HT1080 (cell line): ENCODE results near the gene GHRL. TPM values are rescaled to one million over a fixed set of nuclear protein-coding genes. Genes with fewer than 3 reads are reported as not detected.

Experiments
- DNase-seq: peaks from one replicate; pipeline ENCODE4 v3.0.0-alpha.2; 2015; ENCODE audit warnings: low read depth
- polyA plus RNA-seq, 2 experiments: library from polyadenylated mRNA; depleted of rRNA; stranded (reverse); fragments of >200 nt; gene quantifications; 2 replicates each; pipeline ENCODE4 v1.2.3, GENCODE V29; 2015
- total RNA-seq: library from RNA; depleted of rRNA; stranded (reverse); fragments of >200 nt; shearing (Covaris generic); gene quantifications from 2 replicates; pipeline ENCODE4 v1.2.3, GENCODE V29; 2014; rRNA removed

The GHRL gene
- total RNA-seq = 0.13 TPM in 1 of 2 replicates, not detected in the other
- polyA plus RNA-seq (2015; cell fraction: cytosol; rRNA removed) = not detected in 2 replicates
- 0.24 and 0.78 TPM in 2 replicates for polyA plus RNA-seq (2015; cell fraction: nucleus; rRNA removed)

DNA sequence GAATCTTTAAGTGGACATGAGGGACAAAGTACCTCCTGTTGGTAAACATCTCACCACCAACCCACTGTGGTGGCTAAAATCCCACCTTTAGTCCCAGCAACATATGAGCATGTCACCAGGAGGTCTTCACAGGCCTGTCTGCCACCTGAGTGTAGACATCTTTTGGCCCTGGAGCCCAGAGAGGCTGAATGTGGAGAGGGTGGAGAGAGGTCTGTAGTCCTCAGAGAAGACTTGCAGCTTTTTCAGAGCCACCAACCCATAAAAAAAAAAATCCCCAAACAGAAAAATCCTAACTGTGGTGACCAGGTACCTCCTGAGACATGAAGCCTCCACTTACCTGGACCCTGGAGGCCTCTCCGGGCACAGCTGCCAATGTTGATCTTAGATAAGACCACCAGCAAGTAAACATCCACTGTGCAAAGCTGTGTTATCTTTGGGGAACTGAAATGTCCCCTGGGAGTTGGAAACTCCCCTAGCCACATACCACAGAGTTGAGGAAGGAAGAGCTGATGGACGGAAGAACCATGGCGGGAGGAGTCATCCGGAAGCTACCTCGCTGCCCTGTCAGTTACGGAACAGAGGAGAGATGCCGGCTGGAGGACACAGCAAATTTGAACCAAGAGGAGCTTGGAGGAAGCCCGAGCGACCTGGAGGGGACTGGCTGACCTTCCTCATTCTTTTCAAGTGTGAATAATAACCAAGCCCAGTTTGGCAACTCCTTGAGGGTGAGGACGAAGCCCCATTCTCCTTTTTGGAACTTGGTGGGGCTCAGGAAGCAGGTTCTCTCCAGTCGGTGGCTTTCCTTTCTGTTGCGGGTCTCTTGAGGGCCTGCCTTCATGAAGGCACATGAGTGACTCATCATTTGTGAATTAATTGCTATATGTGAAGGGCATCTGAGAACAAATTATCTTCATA lies at the start of gene GHRL:
Gene GHRL (minus strand): TSS at position 443 of the 915 bp plus-strand sequence. CDS start 2,767 bp downstream, outside the sequence.
- DNase-seq = no peak

DNA sequence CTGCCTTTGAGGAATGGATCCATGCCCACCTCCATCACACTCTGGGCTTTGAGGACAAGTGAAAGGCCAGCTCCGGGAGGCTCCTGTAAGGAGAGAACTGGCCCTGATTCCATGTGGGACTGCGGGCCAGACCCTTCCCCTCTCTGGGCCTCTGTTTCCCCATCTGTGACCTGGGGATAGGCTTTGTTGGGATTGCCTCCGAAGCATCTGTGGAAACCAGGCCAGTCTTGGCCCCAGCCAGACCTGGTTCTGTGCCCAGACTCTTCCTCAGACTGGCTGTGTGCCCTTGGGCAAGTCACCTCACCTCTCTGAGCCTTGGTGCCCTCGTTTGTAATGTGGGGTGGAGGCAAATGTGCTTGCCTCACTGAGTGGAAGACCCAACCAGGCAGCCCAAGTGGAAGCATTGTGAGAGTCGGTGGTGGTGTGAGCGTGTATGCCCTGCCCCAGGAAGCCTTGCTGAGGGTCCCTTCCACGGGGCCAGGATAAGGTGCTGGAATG lies 49.2 kb upstream of the GHRL start:
- no peak for DNase-seq

GRCh38 chr3:10340476-10340875 lies 47.7 kb upstream of the GHRL start:
- no peak for DNase-seq

DNA sequence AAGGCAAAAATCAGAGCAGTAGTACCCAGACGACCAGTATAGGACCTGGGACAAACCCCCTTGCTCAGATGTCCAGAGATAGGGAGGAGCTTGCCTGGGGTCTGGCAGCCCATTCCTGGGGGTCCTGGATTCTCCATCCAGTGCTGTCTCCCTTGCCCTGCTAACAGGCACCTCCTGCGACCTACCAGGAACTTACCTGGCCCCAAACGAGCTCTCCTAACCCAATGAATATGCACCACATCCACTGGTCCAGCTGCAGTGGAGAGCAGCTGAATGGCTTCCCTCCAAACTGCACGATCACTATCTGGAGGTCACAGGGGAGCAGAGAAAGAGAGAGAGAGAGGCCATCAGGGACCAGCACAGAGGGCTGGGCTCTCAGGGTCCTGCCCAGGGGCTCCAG lies 47.3 kb upstream of the GHRL start:
- no peak for DNase-seq

DNA sequence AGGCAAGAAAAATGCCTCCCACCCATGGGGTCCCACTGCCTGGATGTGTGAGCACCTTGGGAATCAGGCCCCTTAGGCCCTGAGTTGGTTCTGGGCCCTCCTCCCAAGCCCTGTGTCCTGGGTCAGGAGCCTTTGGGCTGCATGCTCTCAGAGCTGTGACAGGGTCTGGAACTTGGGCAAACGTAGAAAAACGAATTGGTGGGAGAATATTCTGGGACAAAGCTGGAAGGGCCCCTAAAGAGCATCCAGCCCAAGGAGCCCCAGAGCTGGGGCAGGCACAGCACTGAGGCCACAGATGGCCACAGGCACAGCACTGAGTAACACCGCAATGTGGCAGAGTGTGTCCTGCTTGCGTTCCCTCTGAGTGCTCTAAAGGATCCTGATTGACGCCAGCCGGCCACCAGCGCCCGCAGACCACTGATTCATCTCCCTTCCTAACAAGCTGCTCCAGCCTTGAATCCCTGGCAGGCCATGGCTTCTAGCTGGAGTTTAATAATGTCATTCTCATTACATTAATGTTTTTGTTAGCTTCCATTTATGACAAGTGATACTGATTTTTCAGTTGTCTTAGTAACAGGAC lies 46.7 kb upstream of the GHRL start:
- no peak for DNase-seq

DNA sequence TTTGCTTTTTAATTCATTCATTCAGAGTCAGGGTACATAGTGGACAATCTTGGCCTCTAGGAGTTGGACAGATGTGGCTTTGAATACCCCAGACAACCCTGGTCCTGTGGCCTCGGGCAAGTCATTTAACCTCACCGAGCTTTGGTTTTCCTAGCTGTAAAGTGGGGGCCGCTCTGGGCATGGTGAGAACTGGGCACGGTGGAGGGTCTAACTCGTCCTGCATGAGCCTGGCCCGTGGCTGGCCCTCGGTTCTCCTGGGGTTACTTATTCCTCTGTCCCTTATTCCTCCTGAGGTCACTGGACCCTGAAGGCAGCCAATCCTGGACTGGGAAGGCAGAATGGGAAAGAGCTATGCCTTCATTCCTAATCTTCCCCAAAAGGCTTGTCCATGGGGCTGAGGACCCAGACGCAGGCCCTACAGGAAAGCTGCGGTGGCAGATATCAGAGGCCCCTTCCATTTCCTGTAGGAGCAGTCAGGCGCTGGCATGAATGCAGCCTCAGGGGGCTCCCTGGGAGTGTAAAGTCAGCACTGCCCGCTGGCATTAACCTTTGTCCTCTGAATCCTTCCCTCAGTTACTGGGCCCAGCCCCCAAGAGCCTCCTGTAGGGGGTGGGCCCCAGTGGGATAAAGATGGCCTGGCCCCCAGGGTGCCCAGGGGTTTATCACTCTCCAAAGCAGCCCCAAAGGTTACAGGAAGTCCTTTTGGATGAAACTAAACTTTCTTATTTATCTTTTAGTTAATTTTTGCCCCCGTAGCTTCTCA lies 46.0 kb upstream of the GHRL start:
- DNase-seq = no peak

- DNase-seq = no peak
Measured at GRCh38 chr3:10338164-10338470, 45.4 kb upstream of the GHRL start.

DNA sequence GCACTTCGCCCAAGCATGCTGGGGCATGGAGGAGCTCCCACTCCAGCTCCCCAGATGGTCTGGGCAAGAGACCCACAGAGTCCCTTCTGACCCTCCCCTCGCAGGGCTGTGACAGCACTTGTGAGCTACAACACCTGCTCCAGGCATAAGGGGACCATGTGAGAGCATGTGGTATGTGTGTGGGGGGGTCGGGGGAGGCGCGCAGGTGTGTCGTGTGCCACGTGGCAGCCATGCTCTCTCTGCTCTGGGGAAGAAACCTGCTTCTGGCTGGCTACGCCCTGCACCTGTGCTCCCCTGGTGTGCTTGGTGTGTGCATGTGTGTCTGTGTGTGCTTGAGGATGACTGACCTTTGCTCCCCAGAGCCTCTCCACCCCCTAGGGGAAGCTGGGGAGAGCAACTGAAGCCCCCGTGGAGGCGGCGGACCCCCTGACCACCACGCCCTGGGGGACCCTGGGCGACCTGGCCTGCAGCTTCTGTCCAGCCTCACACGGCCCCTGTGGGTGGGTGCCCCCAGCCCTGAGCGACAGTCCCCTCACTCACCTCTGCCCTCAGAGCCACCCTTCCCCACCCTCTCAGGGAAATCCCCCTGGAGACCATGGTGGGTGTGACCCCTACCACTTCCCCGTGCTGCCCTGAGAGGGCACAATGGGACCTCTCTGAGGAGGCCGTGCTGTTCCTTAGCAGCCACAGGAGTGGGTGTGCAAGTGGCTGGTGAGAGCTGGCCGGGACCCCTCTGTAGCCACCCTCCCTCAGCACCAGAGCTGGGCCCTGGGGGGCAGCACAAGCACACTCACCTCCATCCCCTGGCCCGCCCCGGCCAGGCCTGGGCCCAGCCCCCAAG lies 44.8 kb upstream of the GHRL start:
- no peak for DNase-seq

GRCh38 chr3:10336761-10337160 lies 44.0 kb upstream of the GHRL start:
- DNase-seq = no peak

- DNase-seq = no peak
Measured at GRCh38 chr3:10335871-10336622, 43.3 kb upstream of the GHRL start.

- no peak for DNase-seq
Measured at GRCh38 chr3:10335190-10335738, 42.5 kb upstream of the GHRL start.

DNA sequence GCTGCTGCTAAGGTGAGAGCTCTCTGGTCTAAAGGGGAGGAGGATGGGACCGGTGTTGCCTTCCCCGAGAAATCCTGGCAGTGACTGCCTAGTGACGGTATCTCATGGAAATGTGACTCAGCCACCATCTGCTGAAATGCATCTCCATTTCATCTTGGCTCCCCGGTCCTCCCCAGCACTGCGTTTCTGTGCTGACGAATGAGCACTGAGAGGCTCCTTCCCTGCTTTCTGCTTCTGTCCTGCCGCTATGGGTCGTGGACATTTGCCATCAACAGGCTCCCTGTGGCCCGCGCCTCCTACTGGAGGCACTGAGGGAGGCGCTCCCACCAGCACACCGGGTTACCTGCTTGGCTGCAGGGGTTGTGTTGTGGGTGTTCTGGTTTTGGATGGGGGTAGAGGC lies 41.7 kb upstream of the GHRL start:
- DNase-seq = peak; percentile 56

- no peak for DNase-seq
Measured at GRCh38 chr3:10334042-10334441, 41.3 kb upstream of the GHRL start.

DNA sequence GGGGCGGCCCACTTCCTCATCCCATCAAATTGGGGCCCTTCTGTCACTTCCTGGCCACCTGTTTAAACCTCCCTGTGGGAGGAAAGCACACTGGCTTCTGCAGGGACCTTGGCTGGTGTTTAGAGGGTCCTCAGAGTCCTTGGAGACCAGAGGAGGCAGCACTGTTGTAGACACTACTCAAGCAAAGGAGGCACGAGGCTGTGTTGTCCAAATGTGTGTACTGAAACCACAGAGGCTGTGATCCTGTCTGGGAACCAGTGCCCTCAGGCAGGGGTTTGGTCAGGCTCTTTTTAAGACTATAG lies 40.6 kb upstream of the GHRL start:
- DNase-seq = no peak

GRCh38 chr3:10332481-10333348 lies 40.0 kb upstream of the GHRL start:
- DNase-seq = no peak

GRCh38 chr3:10331320-10331719 lies 38.6 kb upstream of the GHRL start:
- no peak for DNase-seq

DNA sequence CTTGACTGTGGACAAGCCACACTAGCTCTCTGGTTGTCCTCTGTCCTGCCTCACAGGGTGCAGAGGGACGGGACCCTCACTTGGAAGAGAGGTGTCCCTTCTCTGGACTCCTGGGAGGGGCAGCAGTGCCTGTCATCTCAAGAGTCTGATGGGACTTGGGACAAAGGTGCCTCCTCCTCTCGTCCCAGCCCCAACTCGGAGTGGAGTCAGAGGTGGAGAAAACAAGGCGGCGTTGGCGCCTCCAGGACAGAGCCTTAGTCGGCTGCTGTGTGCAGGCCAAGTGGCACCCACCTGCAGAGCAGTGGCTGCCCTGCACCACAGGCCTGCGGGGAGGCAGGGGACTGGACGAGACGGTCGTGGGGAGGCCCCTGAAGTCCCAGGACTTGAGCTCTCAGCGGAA lies 37.6 kb upstream of the GHRL start:
- no peak for DNase-seq

DNA sequence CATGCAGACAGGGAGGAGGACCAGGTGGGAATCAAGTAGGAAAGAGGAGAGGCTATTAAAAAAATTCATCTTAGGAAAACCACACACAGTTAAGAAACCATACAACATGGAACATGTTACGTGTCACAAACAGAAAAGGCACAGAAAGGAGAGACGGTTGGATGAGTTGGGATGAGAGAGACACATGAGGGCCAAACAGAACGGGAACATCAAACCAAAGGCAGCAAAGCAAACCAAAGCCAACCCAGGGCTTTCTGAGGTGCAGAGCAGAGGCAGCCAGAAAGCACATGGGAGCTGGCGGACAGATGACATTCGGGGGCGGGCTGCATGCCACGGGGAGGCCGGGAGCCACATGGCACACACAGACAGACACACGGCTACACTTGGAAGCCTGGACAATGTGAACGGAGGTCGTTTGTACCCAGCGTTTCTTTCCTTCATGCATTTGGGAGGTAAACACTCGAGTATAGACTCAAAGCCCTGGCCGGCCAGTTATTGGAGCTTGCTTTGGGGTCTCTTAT lies 36.8 kb upstream of the GHRL start:
- no peak for DNase-seq
